Measurements from ENCODE around the gene PTPN6. TPM values are rescaled to one million over a fixed set of nuclear protein-coding genes. Genes with fewer than 3 reads are reported as not detected.

Gene PTPN6
- total RNA-seq: 65.4 and 70.2 TPM in 2 replicates
- long read RNA-seq, transcript PTPN6-202 (16 exons, 2,159 nt): major isoform, 43 of 74 reads
- long read RNA-seq, partial matches to known transcripts: 13 of 74 reads
- long read RNA-seq, other reads (novel, unspliced or antisense): 18 of 74 reads

GRCh38 chr12:6950811-6951540 lies at the start of gene PTPN6:
TSS of gene PTPN6 (plus strand) at chr12:6951356. CDS start at chr12:6951513, 157 bp downstream.
- Mint-ChIP-seq H3K27me3 (no peaks in the 10 kb centered on the region), H3K4me1 (ENCODE audit: low read depth) (peaks cover 11% of the 10 kb centered on the region), H3K36me3 (ENCODE audit: insufficient read depth) (no peaks in the 10 kb centered on the region), H3K4me3 (ENCODE audit: low read depth) (no peak within 1 kb of the TSS), H3K27ac (peak within 1 kb of the TSS; percentile 46), H3K9me3 (ENCODE audit: low read depth) (no peaks in the 10 kb centered on the region)
- no peak for DNase-seq (ENCODE audit: low spot score, unreplicated experiment)
- TF ChIP-seq, protein P1, sequence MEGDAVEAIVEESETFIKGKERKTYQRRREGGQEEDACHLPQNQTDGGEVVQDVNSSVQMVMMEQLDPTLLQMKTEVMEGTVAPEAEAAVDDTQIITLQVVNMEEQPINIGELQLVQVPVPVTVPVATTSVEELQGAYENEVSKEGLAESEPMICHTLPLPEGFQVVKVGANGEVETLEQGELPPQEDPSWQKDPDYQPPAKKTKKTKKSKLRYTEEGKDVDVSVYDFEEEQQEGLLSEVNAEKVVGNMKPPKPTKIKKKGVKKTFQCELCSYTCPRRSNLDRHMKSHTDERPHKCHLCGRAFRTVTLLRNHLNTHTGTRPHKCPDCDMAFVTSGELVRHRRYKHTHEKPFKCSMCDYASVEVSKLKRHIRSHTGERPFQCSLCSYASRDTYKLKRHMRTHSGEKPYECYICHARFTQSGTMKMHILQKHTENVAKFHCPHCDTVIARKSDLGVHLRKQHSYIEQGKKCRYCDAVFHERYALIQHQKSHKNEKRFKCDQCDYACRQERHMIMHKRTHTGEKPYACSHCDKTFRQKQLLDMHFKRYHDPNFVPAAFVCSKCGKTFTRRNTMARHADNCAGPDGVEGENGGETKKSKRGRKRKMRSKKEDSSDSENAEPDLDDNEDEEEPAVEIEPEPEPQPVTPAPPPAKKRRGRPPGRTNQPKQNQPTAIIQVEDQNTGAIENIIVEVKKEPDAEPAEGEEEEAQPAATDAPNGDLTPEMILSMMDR (IDR thresholded peaks at IDR 0.05; ENCODE audit: unreplicated experiment): no peak

DNA sequence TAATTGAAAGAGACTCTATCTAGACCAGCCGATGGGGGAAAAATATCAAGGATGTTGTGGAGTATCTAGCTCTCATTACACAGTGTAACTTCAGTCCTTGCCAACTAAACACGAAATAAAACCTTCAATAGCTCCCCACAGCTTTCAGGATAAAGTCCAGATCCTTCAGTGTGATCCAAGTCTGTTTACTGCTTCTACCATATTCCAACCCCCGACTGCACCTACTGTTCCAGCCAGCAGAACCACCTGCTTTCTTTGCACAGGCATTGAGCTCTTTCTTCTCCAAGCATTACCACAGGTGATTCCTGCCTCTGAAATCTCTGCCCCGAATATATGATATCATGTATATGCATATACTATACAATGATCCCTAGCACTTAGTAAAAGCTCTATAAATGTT lies 48.7 kb upstream of the PTPN6 start:
- TF ChIP-seq, protein P1 (IDR thresholded peaks at IDR 0.05; ENCODE audit: unreplicated experiment): no peak
- no peaks in the 10 kb centered on the region for H3K36me3 Mint-ChIP-seq (ENCODE audit: insufficient read depth)
- H3K9me3 Mint-ChIP-seq (ENCODE audit: low read depth): no peaks in the 10 kb centered on the region
- no peak overlapping the region for H3K4me3 Mint-ChIP-seq (ENCODE audit: low read depth)
- DNase-seq (ENCODE audit: low spot score, unreplicated experiment): no peak
- H3K27ac Mint-ChIP-seq: peak overlapping the region; percentile 25
- peaks cover 9% of the 10 kb centered on the region for H3K4me1 Mint-ChIP-seq (ENCODE audit: low read depth)
- no peaks in the 10 kb centered on the region for H3K27me3 Mint-ChIP-seq

GRCh38 chr12:6903722-6904121 lies 47.4 kb upstream of the PTPN6 start:
- no peaks in the 10 kb centered on the region for H3K9me3 Mint-ChIP-seq (ENCODE audit: low read depth)
- no peak overlapping the region for H3K27ac Mint-ChIP-seq
- no peak for DNase-seq (ENCODE audit: low spot score, unreplicated experiment)
- H3K36me3 Mint-ChIP-seq (ENCODE audit: insufficient read depth): no peaks in the 10 kb centered on the region
- H3K4me3 Mint-ChIP-seq (ENCODE audit: low read depth): no peak overlapping the region
- TF ChIP-seq, protein P1 (IDR thresholded peaks at IDR 0.05; ENCODE audit: unreplicated experiment): no peak
- H3K4me1 Mint-ChIP-seq (ENCODE audit: low read depth): peaks cover 9% of the 10 kb centered on the region
- no peaks in the 10 kb centered on the region for H3K27me3 Mint-ChIP-seq

GRCh38 chr12:6904280-6905276 lies 46.6 kb upstream of the PTPN6 start, which contains the start of gene LRRC23:
TSS of gene LRRC23 (plus strand) at chr12:6904822. CDS start at chr12:6905634, 812 bp downstream.
- Mint-ChIP-seq H3K27me3 (no peaks in the 10 kb centered on the region), H3K4me3 (ENCODE audit: low read depth) (no peak within 1 kb of the TSS), H3K9me3 (ENCODE audit: low read depth) (no peaks in the 10 kb centered on the region), H3K4me1 (ENCODE audit: low read depth) (peaks cover 9% of the 10 kb centered on the region), H3K36me3 (ENCODE audit: insufficient read depth) (no peaks in the 10 kb centered on the region), H3K27ac (no peak within 1 kb of the TSS)
- peak; percentile 100 for DNase-seq (ENCODE audit: low spot score, unreplicated experiment)
- TF ChIP-seq, protein P1 (IDR thresholded peaks at IDR 0.05; ENCODE audit: unreplicated experiment): no peak
